Ishikawa (cell line): ENCODE results near the gene PHOX2B.

Experiments
- CEBPB ChIP-seq: IDR thresholded peaks from 2 replicates; pipeline ENCODE4 v1.6.1; 2012
- CREB1 ChIP-seq: IDR thresholded peaks from 2 replicates; pipeline ENCODE4 v1.6.1; 2012; ENCODE audit warnings: low read depth
- EGR1 ChIP-seq: IDR thresholded peaks from 2 replicates; pipeline ENCODE4 v1.6.1; 2012
- FOXM1 ChIP-seq: IDR thresholded peaks from 2 replicates; pipeline ENCODE4 v1.6.1; 2012; ENCODE audit warnings: low read depth, borderline replicate concordance

GRCh38 chr4:41714364-41715000, 34.0 kb downstream of the PHOX2B start:
- TF ChIP-seq CEBPB (no peak), FOXM1 (no peak), CREB1 (no peak), EGR1 (no peak)
